DLD1 (cell line): ENCODE data around the gene BCL11A.

ENCODE experiments used
- in situ Hi-C: cut with HindIII; loops from 2 replicates; pipeline ENCODE4 v1.10.0; 2017; ENCODE audit warnings: low sequenced_read_pairs

Gene BCL11A

GRCh38 chr2:60490848-60491247 lies 62.6 kb downstream of the BCL11A start:
- in situ Hi-C loops, result no loop called here

DNA sequence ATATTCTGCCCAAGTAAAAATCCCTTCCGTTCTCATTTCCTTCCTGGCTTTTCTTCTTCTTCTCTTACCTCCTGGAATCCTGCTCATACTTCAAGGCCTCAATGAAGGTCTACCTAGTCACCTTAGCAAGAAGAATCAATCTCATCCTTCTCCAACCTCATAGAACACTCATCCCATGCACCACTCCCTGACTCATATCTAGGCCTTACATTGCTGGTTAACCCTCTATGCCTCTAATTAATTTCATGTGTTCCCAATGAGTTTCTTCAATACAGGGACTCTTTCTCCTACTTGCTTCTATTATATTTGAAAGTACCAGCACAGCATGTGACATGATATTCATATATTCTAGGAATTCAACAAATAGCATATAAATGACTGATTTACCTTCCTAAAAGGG lies 63.0 kb downstream of the BCL11A start:
- in situ Hi-C loops, result no loop called here

DNA sequence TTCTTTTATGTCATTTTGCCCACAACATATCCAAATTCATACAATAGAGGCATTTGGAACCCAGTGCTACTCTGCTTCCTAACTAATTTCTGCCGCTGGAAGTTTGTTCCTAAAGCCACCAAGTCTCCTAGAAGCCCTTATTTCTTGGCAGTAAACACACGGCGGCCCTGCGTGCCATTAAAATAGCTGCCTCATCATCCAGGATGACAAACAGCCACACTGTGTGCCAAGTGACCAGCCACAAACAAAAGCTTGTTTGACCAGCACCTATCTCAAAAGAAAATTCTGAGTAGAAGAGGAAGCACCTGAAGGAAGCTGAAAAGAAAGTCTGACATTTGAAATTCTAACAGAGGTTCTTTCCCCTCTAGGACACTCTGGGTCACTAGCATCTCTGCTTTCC lies 64.2 kb downstream of the BCL11A start:
- in situ Hi-C loops, result no loop called here

DNA sequence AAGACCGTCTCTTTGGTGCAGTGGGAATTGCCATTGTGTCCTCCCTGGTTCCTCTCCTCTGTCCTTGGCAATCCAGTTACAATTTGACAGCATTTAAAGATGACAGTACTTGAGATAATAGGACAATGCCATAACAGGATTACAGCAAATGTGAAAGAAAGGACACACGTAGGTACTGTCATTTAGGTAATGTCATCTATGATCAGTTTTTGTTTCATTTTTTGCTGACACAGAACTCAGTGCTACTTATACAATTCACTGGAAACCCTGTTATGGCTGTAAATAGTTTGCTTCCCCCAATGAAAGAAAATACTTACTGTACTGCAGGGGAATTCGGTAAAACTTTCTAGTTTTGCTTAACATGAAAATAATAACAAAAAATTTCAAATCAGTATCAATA lies 65.2 kb downstream of the BCL11A start:
- in situ Hi-C loops, result no loop called here

GRCh38 chr2:60487174-60487573 lies 66.3 kb downstream of the BCL11A start:
- in situ Hi-C loops, result no loop called here

GRCh38 chr2:60486551-60486950 lies 66.9 kb downstream of the BCL11A start:
- in situ Hi-C loops, result no loop called here

DNA sequence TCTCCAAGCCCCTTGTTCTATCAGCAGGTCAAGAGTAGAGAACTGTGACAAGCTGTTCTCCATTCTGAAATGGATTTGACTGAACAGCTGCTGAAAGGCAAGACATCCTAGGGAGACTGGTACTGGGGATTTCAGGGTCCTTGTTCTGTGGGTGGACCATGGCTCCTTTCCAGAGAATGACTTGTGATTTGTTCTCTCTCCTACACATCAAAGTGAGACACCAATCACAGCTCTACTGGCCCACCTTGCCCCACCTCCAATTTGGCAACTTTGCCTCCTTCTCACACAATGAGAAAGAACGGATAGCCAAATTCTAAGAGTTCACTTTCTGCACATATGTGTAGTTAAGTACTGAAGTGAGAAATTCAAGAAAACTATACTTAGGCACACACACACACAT lies 67.4 kb downstream of the BCL11A start:
- in situ Hi-C loops, result no loop called here

DNA sequence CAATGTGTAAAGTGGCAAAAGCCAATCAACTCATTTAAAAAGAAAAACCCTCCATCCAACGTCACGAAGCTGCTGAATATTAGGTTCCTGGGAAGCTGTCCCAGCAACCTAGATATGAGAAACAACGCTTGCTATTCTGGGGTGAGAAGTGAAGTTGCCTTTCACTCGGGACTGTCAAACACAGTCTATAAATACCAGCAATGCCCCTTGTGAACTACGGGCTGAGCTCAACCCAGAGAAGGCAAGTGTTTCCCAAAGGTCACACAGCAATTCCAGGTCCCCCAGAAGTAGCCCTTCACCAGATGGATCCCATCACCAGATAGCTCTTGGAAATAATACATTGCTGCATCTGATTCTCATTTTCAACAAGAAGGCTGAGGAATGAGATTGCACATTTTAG lies 67.9 kb downstream of the BCL11A start:
- in situ Hi-C loops, result no loop called here

- in situ Hi-C loops, result no loop called here
These were observed 68.4 kb downstream of the BCL11A start for GRCh38 chr2:60485055-60485454.

DNA sequence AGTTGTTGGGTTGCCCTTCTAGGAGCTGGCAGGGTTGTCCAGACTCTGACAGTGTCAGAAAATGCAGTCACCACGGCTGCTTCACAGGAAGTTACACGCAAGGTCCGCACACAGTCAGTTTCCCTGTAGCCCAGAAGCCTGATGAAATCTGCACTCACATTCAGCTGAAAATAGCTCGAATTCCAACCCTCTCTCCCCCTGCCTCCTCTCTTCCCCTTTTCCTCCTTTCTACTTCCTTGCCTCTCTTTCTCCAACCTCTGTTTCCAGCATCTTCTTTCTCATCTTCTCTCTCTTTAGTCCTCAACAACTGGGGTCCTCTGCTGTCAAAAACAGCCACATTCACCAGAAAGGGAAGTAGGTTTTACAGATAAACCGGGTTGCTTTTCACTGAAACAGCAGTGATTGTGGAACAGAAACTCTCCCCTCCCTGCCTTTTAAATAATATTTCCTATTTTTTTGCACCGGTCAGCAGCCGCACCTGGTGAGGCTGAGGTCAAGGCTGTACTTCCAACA lies 69.3 kb downstream of the BCL11A start:
- in situ Hi-C loops, result no loop called here

GRCh38 chr2:60483401-60483800 lies 70.1 kb downstream of the BCL11A start:
- in situ Hi-C loops, result no loop called here

- in situ Hi-C loops, result no loop called here
These were observed 71.2 kb downstream of the BCL11A start for GRCh38 chr2:60482222-60482621.

DNA sequence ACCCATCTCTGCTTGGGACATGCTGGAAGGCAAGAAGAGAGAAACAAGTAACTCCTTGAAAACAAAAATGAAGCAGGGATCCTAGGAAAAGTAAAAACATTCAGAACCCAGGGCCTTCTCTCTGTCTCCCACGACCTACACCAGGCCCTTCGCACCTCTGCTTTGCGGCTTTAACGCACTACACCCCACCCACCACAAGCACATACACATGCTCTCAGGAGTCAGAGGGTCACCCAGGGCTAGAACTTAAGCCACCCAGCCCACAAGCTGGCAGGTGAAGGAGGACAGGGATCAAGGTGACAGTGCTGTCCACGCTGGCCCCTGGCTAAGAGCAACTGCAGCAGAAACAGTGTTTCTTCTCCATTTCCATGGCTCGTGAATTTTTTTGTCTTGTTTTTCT lies 72.2 kb downstream of the BCL11A start:
- in situ Hi-C loops, result no loop called here

GRCh38 chr2:60480089-60480773 lies 73.2 kb downstream of the BCL11A start:
- in situ Hi-C loops, result no loop called here

DNA sequence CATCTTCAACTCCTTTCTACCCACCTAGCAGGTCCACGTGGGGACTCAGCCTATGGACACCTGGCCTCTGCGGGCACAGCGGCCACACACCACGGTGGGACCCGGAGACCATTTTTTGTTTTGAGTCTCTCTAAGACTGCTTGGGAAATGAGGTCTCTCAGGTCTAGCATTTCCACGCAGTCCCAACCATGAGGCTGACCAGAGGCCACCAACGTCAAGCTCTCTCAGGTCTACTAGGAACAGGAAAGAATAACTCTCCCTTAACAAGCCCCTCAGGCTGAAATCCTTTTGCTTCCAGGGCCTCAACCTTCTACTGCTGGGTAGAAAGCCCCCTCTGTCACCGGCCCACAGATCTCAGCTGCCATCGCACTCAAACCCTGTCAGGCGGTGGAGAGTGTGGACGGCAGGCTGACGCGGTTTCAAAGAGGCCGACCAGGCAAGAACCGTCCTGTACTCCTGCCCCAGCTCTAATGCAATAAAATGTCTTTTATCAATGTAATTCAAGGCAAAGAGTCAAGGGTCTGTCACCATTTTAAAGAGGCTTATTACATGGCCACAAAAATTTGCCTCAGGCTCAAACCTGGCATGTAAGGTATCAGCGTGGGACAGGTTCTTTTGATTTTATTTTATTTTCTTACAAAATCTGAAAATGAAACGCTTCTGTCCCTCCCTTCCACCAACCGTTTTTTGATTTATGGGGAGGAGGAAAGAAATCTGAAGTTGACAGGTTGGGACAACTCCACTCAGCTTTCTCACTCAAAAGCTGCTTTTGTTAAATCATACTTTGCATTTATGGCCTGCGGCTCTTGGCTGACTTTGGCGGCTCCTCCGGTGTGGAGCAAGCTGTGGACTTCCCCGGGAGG lies 74.0 kb downstream of the BCL11A start:
- in situ Hi-C loops, result no loop called here

GRCh38 chr2:60478660-60479059 lies 74.8 kb downstream of the BCL11A start:
- in situ Hi-C loops, result no loop called here

GRCh38 chr2:60476206-60476954 lies 77.1 kb downstream of the BCL11A start:
- in situ Hi-C loops, result no loop called here

DNA sequence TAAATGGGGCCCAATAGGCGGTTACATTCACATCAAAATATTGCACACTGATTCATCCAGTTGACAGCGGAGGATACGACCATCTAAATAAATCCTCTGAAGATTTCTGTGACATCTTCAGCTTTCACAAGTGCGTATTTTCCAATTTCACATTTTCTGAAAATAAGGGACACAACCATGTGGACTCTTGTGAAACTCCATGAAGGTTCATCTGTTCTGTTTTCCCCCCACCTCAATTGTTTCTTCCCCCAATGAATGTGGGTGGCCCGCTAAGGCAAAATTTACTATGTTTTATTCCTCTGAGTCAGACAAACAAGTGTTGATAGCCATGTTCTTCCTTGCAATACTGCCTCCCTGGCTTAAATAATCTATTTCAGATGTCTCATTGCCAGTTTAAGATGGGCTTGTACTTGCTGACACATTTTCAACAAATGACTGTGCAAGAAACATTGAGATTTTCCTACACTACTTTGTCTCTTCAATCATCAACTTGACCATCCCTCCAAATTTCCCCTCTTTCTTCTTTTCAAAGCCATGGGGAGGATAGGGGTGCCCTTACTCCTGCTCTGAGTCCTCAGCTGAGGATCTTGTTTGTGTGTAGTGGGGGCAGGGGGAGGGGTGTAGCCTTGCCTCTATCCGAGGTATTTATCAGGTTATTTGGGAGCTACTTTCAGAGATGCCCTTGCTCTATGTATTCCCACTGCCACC lies 78.2 kb downstream of the BCL11A start:
- in situ Hi-C loops, result no loop called here

- in situ Hi-C loops, result no loop called here
These were observed 79.2 kb downstream of the BCL11A start for GRCh38 chr2:60474301-60474700.

DNA sequence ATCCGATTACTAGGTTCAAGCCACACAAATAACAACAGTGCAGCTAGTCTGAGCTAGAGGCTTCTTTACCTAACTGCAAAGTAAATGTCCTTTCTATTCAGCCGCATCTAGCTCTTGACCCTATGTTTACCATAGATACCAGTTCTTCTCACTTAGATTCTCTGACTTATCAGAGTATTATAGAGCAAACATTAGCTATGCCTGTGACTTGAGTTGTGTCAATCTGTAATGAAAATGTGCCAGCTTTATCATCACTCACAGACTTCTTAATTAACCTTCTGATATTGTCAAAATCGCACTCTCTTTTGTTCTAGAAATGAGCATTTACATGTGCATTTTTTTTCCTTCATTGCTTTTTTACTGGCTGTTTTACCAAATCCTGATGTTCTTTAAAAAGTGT lies 79.9 kb downstream of the BCL11A start:
- in situ Hi-C loops, result no loop called here
